GM19043 (cell line): ENCODE measurements around the gene TH.
"Not testable (repeated sequence)": the region's sequence is repeated elsewhere in the genome, so short reads cannot be mapped to it uniquely, and the experiment has no call there.

Source experiments
- ATAC-seq: cut with Tn5 transposase; IDR thresholded peaks from one replicate; pipeline ENCODE4 v1.9.1; 2021; ENCODE audit warnings: low read depth; ENCODE audit not compliant: unreplicated experiment

TH gene

GRCh38 chr11:2133241-2134021 lies 38.2 kb downstream of the TH start:
- ATAC-seq = no peak

- ATAC-seq = no peak
These were observed 38.8 kb downstream of the TH start for GRCh38 chr11:2132874-2133240.

GRCh38 chr11:2132246-2132645 lies 39.4 kb downstream of the TH start:
- no peak for ATAC-seq

- ATAC-seq = no peak
These were observed 40.0 kb downstream of the TH start for GRCh38 chr11:2131371-2132236.

GRCh38 chr11:2130881-2131352 lies 40.7 kb downstream of the TH start:
- ATAC-seq = no peak

- no peak for ATAC-seq
These were observed 41.8 kb downstream of the TH start for GRCh38 chr11:2129699-2130366.

GRCh38 chr11:2129308-2129698 lies 42.3 kb downstream of the TH start:
- no peak for ATAC-seq

GRCh38 chr11:2128511-2129307 lies 42.9 kb downstream of the TH start:
- ATAC-seq = no peak

- ATAC-seq = no peak
These were observed 43.5 kb downstream of the TH start for GRCh38 chr11:2128130-2128510.

- ATAC-seq = no peak
These were observed 44.0 kb downstream of the TH start for GRCh38 chr11:2127482-2128129.

GRCh38 chr11:2126520-2127085 lies 45.0 kb downstream of the TH start:
- no peak for ATAC-seq

- ATAC-seq = not testable (repeated sequence)
These were observed 46.7 kb downstream of the TH start for GRCh38 chr11:2124736-2125484.

- no peak for ATAC-seq
These were observed 48.0 kb downstream of the TH start for GRCh38 chr11:2123628-2123960.

- ATAC-seq = no peak
These were observed 48.5 kb downstream of the TH start for GRCh38 chr11:2122907-2123627.

GRCh38 chr11:2122222-2122906 lies 49.3 kb downstream of the TH start:
- no peak for ATAC-seq

- ATAC-seq = no peak
These were observed 50.1 kb downstream of the TH start for GRCh38 chr11:2121227-2122130.
